Islet precursor cell (in vitro differentiated cells): ENCODE measurements around the gene MTX2.

Experiments used
- DNase-seq: peaks from one replicate; pipeline ENCODE4 v3.0.0-alpha.2; 2018

MTX2 gene

DNA sequence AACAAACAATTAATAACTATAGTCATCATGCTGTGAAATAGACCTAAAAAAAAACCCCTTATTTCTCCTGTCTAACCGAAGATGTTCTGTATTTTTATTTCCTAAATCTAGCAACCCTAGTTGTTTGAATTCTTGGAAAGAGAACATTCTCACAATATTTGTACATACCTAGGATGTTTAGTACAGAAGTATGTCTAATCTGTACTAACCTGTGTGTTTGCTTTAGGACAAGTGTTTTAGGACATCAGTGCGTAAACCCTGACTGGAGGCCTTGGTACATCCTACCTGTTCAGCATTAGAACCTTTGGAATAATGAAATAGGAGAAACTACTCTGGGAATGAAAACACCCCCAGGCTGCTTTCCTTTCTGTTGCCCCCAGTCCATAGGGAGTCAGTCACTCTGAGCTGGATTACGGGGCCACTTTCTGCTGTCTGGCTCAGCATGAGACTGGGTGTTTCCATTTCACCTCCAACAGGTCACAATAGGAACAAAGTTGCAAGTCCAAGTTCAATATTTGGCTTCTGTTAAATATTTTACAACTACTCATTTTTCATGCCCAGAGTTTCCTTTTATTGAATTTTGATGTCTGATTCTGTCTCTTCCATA lies 114.7 kb downstream of the MTX2 start:
- no peak for DNase-seq

DNA sequence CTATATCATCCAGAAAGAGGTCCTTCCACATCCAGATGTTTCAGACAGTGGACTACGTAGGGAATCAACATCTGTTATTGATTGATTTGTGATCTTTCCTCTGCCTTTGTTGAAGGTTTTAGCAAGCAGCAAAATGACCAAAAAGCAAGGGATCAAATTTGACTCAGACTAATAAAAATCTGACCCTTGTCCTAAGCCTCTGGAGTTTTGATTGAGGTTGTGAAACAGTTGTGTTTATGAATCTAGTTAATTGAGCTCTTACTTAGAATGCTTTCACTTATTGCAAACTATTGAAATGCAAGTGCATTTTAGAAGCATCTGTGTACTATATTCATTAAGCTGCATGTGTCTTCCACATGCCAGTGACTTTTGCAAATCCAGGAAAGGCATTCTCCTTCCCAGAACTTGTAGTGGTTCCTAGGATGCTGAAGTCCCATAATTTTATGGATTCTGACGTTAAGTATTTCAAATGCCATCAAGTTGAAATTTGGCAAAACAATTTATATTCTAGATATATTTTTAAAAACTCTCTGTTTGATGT lies 116.0 kb downstream of the MTX2 start:
- DNase-seq, result no peak

DNA sequence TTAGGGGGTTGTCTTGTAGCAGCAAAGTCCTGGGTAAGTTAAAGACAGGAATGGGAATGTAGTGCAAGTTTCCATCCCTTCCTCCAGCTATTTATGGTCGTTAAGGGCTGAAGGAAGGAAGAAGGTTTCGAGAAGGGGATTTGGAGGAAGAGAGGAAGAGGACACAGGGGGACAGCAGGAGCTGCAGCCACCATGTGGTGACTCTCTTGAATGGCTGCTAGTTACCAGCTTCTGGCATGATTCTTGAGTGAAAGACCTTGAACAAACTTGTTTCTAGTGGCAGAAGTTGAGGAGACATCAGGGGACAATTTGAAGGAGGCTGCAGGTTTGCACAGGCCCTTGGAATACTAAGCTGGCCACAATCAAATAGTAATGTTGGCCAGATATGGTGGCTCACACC lies 116.6 kb downstream of the MTX2 start:
- no peak for DNase-seq
